GM19397 (cell line): Measurements from ENCODE around the gene RNF223.
A peak's percentile ranks its signal among the peaks of the same experiment; 100 is the strongest.
"Not testable (repeated sequence)": the region's sequence is repeated elsewhere in the genome, so short reads cannot be mapped to it uniquely, and the experiment has no call there.

Experiments
- ATAC-seq: cut with Tn5 transposase; IDR thresholded peaks from one replicate; pipeline ENCODE4 v1.9.1; 2021; ENCODE audit warnings: mild to moderate bottlenecking, moderate library complexity; ENCODE audit not compliant: unreplicated experiment

RNF223 gene

DNA sequence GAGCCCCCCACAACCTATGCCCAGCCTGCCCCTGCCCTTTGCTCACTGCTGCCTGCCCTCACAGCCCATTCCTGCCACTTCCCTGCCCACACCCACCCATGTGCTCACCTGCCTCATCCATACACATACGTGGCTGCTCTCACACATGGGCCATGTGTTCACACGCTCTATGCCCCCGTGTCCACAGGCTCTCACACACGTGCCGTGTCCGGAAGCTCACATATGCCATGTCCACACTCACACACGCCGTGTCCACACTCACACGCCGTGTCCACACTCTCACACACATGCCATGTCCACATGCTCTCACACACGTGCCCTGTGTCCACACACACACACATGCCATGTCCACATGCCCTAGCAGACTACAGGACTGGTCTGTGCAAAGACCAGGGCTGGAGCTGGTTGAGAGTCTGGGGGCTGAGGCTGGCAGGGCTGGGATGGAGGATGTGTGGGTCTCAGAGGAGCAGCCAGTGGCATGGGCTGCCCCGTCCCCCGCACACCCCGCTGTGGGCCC, 583 bp upstream of the RNF223 start:
- ATAC-seq: no peak

DNA sequence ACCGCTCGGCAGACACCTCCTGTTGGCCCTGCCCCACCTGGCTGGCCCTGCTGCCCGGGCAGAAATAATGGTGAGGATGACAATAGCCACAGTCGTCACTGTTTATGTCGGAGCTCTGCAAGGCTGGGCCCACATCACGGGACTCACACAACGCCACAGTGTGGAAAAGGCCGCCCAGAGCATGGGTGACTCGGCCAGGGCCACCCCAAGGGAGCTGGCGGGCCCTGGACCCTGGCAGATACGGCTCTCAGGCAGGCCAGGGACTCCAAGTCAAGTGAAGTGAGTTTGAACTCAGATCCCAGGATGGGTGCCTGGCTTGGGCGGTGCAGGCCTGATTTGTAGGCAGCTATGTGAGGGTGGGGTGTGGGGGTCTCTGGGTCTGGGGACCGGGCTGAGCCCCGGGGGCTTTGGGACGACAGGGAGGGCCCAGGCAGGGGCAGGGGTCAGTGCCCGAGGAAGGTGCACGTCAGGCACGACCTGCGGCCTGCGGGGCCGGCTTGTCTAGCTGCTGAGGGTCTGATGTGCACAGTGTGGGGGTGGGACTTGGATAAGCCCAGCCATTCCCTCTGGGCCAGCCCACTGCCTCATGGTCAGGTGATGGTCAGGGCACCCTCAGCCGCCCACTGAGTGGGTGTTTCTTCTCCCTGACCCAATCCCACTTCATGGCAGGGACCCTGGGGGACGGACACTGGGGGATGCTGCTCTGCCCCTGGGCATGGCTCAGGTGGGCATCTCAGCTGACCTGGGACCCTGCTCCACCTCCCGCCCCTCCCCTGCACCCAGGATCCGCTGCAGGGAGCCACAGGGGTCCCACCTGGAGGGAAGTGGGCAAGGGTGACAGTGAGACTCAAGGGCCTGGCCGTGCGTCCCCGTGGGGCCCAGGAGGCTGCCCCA, 1.0 kb downstream of the RNF223 start:
- no peak for ATAC-seq

DNA sequence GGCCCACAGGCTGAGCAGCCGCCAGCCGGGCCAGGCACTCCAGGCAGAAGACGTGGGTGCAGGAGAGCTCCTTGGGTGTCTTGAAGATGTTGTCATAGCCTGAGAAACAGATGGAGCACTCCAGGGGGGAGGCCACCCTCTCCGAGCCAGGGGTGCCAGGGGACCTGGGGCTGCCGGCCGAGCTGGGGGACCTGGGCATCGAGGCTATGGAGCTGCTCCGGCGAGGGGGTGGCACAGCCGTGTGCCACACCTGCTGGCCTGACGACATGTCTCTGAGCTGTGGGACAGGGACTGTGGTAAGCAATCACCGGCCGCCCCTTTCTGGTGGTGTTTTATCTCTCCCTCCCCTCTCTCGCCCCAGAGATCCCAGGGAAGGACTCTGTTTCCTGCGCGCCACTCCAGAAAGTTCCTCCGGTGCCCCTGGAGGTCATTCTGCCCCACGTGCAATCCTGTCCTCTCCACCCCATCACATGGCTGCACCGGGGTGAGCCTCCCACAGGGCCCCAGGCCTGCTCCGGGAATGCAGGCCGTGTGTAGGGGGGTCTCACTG, 1.7 kb downstream of the RNF223 start:
- no peak for ATAC-seq

DNA sequence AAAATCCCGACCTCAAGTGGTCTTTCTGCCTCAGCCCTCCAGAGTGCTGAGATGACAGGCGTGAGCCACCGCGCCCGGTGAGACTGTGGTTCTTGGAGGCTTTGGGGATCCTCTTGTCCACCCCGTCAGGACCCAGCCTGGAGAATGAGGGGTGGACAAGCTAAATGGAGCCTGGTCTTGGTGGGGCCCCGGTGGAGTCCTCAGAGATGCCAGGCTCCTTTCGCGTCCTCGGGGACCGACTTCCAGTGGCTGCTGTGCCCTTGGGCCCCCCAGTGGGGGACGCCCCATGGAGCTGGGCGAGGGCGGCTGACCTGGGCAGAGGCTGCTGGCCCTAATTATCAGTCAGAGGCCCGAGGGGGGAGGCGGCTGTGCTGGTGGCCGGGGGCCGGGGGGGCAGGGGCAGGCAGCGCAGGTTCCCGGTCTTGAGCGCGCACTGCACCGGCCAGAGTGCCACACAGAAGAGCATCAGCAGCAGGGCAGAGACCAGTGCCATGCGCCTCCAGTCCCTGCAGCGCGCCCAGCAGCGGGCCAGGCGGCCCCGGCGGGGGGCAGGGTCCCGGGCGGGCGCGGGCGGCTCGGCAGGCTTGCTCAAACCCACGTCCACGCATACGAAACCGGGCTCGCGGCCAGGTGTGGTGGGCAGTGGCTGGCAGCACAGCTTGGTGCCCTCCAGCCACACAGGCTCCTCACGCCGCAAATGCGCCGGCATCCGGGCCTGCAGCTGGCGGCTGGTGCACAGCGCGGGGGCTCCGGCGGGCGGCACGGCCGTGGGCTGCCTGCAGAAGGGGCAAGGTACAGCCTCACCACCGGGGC, 2.4 kb downstream of the RNF223 start:
- ATAC-seq: no peak

DNA sequence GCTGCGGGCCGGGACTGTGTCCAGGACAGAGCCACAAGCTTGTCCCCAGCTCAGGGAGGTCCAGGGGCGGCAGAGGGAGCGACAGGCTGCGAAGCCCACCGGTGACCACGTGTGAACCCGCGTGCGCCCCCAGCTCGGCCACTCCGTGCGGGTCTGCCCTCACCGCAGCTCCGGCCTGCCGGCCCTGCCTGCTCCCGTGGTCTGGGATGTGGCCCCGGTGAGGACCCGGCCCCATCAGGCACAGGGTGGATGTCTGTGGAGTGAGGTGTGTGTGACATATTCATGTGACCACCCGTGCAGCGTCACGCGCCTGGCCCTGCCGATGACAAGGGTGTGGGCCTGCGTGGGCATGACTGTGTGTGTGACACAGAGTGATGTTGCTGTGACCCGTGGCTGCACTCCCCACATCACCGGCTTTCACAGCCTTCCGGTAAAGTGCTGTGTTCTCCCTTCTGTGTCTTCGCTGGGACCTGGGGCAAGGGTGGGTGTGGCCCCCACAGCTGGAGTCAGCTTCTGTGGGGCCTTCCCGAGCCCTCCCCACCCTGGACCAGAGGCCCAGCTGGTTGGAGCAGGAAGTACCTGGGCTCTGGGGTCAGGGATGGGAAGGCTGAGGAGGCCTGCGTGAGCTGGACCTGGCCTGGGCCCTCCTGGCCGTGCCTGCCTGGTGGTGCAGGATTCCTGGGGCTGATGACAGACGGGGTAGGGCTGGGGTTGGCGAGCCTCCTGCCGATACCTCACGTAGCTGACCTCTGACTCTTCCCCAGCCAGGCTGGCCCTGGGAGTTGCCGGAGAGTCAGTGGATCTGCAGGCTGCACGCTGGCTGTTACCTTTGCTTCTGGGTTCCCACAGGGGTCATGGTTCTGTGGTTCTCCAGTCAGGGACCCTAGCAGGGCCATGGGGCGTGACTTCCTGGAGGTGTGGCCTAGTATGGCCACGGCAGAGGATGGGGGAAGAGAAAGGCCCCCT, 4.1 kb downstream of the RNF223 start:
- no peak for ATAC-seq

DNA sequence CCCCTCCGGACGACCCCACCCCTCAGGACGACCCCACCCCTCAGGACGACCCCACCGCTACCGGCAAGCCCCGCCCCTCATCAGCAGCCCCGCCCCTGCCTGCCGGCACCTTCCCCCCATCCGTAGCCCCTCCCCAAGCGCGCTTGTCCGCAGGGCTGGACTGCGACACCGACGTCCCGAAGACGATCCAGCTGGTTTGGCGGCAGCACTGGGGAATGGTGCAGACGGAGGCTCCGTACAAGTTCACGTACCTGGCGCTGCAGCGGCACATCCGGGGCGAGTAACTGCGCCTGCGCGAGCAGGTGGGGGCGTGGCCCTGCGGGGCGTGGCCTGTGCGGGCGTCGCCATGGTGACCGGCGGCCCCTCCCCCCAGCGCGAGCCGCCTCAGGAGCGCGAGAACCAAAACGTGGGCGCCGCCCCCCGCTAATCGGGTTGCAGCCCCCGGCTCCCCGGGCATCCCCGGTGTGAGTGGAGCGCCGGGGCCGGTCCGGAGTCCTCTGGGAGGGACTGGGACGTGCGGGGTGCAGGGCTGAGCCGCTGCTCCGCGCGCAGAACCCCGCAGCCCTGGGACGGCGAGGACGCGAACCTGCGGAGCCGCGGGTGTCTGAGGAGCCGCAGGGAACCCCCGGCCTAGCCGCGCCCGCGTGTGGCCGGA, 4.9 kb downstream of the RNF223 start:
- ATAC-seq: peak; percentile 68

DNA sequence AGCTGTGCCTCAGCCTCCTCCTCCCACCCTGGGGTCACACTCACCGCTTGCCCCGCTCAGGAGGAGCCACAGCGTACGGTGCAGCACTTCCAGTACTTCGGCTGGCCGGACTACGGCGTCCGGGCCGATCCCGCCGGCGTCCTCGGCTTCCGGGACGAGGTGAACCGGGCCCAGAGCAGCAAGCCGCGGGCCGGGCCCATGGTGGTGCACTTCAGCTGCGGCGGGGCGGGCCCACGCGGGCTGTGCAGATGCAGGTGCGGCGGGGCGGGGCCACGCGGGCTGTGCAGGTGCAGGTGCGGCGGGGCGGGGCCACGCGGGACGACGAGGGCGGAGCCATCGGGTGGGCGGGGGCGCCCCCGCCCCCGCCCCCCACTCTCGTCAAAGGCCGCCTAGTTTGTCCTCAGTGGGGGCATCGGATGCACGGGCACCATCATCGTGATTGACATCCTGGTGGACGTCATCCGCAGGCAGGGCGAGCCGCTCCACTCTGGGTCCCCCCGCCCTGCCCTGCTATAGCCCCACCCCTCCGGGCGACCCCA, 5.5 kb downstream of the RNF223 start:
- ATAC-seq: no peak

DNA sequence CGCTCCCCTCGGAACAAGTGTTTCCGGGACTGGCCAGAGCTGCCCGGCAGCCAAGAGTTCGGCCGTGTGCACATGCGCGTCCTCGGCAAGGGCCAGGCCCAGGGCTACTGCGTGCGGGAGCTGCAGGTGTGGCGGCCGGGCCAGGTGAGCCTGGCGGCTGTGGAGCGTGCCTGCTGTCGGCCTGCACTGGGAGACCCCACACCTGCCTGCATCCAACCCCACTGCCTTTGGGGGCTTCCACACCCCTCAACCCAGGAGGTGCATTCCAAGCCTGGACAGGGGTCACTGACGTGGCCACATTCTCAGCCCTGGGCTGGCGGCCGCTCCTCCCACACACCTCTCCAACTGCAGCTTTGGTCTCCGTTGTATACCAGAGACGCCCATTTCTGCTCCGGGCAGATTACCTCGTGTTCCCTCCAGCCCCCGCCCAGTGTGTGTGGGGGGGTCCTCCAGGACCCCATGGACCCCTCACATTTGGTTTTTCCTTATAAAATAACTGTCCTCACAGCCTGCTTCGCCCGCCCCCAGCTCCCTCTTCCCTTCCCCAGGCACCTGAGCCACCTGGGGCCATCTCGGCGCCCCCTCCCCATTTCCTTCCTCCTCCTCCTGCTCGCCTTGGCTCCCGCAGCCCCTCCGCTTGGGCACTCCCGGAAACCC, 6.1 kb downstream of the RNF223 start:
- no peak for ATAC-seq

DNA sequence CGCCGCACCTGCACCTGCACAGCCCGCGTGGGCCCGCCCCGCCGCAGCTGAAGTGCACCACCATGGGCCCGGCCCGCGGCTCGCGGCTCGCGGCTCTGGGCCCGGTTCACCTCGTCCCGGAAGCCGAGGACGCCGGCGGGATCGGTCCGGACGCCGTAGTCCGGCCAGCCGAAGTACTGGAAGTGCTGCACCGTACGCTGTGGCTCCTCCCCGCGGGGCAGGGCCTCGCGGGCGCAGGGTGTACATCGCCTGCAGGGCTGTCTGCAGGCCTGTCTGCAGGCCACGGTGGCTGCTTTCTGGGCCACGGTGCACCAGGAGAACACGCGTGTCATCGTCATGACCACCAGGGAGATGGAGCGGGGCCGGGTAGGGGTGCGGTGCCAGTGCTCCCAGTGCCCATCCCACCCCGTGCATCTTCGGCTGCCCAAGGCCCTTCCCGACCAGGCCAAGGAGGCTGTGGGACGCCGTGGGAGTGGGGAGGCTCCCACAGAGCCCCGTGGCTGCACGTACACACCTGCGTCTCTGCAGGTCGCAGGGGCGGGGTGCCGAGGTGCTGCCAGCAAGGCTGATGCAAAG, 6.7 kb downstream of the RNF223 start:
- ATAC-seq: no peak

DNA sequence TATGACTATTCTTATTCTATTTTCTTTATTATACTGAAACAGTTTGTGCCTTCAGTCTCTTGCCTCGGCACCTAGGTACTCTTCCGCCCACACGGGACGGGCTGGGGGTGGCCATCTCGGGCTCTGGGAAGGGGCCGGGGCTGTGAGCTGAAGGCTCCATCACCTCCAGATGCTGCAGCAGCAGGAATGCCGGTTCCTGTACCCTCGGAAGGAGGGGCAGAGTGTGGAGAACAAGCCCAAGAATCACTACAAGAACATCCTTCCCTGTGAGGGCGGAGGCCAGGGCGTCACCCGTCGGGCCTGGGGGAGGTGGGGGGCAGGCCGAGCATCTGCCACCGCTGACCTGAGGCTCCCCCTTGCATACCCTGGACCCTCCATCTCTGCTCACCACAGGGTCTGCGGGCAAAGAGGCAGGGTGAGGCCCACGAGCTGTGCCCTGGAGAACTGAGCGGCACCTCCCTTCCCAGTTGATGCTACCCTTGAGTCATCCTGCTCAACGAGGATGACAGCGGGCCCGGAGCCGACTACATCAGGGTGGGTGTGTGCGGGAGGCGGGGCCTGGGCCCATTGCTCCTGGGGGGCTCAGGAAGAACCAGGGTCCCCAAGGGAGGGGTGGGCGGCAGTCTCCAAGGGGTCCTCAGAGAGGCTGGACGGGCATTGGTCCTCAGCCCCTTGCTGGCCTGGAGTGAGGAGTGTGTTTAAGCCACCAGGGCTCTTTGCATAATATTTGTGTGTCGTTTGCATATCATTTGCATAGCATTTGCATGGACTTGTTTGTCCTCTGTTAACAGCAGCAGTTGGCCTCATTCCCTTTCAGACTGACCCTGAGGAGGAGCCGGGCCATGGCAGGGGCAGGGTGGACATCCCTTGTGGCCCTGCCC, 7.5 kb downstream of the RNF223 start:
- no peak for ATAC-seq

DNA sequence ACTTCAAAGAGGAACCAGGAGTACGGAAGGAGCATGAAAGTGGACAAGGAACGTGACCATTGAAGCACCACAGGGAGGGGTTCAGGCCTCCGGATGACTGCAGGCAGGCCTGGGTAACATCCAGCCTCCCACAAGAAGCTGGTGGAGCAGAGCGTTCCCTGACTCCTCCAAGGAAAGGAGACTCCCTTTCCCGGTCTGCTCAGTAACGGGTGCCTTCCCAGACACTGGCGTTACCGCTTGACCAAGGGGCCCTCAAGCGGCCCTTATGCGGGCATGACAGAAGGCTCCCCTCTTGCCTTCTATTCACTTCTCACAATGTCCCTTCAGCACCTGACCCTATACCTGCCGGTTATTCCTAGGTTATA, 8.2 kb downstream of the RNF223 start:
- ATAC-seq: not testable (repeated sequence)

DNA sequence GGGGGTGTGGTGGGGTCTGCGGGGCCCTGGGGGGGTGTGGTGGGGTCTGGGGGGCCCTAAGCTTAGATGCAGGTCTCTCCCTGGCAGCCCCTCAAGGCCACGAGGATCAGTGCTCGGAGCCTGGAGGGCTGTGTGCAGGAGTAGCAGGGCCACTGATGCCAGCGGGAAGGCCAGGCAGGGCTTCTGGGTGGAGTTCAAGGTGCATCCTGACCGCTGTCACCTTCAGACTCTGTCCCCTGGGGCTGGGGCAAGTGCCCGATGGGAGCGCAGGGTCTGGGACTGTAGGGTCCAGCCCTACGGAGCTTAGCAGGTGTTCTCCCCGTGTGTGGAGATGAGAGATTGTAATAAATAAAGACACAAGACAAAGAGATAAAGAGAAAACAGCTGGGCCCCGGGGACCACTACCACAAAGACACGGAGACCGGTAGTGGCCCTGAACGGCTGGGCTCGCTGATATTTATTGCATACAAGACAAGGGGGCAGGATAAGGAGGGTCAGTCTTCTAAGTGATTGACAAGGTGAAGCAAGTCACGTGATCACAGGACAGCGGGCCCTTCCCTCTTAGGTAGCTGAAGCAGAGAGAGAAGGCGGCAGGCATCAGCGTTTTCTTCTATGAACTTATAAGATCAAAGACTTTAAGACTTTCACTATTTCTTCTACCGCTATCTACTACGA, 8.7 kb downstream of the RNF223 start:
- ATAC-seq: no peak

DNA sequence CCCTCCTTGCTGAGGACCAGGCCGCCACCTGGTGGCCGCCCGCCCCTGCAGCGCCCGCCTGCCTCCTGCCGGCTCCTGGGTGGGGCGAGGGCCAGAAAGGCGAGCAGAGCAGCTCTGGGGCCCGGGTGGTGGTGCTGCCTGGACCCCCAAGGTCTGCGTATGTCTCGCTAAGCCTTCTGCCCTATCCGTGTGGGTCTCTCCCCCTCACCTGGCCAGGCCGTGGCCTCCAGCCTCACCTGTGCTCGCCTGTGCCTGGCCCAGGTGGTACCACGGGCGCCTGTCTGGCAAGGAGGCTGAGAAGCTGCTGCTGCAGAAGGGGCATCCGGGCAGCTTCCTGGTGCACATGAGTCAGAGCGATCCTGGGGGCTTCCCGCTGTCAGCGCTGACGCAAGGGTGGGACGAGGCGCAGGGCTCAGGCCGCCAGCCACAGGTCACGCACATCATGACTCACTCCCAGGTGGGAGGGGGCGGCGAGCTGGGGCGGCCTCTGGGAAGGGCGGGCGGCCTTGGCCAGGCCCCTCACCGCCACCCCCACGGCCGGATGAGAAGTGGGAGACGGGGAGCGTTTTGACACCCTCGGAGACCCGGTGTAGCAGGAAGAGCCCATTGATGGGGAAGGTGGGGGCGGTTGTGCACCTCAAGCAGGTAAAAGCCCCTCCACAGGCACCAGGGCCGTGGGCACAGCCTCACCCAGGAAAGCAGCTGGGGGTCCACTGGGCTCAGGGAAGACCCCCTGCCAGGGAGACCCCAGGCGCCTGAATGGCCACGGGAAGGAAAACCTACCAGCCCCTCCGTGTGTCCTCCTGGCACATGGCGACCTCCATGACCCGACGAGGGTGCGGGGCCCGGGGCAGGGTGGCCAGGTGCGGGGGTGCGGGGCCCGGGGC, 9.9 kb downstream of the RNF223 start:
- no peak for ATAC-seq

DNA sequence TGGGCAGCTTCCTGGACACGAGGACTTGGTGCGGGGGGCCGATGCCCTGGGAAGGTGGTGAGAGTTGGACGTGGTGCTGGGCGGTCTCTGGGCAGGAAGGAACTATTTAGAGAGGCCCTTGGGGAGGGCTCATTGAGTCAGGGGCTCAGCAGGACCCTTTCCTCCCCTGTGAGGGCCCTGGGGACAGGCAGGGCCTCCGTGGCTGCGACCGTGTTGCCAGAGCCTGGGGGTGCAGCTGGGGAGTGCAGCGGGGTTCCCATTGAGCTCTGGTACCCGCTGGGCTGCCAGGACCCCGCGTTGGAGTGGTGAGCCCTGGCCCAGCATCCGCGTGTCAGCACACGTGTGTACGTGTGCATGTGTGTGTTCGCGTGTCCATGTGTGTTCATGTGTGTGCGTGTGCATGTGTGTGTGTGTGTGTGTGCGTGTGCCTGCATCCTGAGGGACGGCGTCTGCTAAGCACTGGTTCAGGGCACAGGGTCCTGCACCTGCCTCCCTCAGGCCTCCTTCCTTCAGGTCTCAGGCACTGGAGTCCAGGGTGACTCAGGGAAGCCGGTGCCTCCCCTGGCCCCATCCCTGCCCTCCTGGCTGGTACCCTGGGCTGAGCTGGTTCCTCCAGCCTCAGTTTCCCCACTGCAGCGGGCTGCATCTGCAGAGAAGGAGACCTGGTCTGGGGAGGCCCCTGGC, 10.7 kb downstream of the RNF223 start:
- no peak for ATAC-seq

DNA sequence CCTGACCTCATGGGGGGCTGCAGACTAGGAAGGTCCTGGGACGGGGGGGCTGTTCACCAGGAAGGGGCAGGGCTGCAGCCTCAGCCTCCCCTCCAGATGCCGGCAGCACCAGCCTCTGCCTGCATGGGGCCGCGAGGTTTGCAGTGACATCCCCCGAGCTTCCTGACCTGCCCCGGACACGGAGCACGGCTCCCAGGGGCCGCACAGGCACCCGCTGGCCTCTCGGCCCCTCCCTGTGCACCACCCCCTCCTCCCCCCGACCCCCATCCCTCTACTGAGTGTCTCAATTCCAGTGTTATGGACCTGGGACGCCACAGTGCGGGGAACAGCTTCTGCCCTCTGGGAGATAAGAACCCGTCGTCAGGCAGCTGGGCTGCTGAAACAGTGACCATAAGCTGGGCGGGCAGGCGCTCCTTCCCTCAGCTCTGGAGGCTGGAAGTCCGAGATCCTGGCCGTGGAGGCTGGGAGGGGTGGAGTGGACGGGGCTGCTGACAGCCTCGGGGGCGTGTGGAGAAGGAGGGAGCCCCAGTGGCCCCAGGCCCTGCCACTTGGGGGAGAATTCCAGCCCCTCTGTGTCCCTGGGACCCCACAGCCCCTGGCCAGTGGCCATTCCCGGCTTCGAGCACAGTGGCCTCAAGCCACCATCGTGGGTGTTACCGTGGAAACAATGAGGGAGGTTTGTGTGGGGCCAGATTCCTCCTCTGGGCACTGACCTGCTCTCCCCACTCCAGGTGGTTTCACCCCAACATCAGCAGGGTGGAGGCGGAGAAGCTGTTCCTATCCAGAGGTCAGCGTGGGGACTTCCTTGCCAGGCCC, 11.6 kb downstream of the RNF223 start:
- no peak for ATAC-seq
